GM12892 (cell line): ENCODE data around the gene AP1G1.

Experiments
- DNase-seq: peaks from one replicate; pipeline ENCODE4 v3.0.0; 2011; ENCODE audit not compliant: insufficient read length
- FAIRE-seq: peaks from 2 replicates; lab custom pipeline; 2011; peaks lifted over from hg19 to GRCh38; lab: Jason Lieb, UNC
- POLR2A ChIP-seq: IDR thresholded peaks from 2 replicates; pipeline ENCODE4 v1.6.1; 2011; ENCODE audit warnings: low read depth, low read length, control low read depth
- POLR2AphosphoS5 ChIP-seq: IDR thresholded peaks from 2 replicates; pipeline ENCODE4 v1.6.1; 2011; ENCODE audit warnings: low read depth, low read length, control low read depth
- TAF1 ChIP-seq: IDR thresholded peaks from 2 replicates; pipeline ENCODE4 v1.6.1; 2011; ENCODE audit warnings: low read depth, mild to moderate bottlenecking, control low read depth, low read length, borderline replicate concordance

Gene AP1G1

DNA sequence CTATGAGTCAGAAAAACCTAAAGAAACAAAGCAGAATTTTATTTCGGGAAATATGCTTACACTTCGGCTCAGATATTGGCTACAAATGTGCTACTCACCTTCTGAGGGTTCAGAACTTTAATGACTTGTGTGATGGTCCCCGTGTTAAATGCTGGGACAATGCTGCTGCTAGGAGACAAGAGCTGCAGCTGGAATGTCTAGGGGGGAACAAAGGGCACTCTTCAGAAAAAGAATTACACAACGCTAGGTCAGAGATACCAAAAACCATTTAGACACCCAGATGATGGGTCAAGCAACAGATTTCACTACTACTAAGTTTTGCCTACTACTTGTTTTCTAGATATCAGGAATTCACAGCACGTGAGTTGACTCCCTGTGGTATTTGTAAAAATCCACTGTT lies 74.1 kb downstream of the AP1G1 start:
- no peak for FAIRE-seq
- no peak for DNase-seq
- no peak for TF ChIP-seq POLR2AphosphoS5
- no peak for TF ChIP-seq TAF1
- no peak for TF ChIP-seq POLR2A

DNA sequence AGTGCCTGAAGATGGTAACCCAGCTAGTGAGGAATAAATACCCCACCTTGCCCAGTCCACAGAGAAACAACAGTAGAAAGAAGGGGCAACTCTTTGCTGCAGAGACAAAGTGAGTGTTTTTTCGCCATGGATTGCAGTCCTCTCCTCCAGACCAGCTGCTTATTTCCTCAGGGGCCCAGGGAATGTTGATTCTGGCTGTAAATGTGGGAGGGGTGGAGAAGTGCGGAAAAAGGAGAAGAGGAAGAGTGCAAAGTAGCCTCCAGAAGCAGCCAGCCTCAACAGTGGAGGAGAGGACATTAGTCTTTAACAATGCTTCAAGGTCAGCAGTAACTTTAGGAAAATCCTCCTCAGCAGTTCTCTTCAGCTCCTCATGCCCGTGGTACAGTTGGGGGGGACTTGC lies 76.0 kb downstream of the AP1G1 start:
- no peak for TF ChIP-seq POLR2A
- no peak for TF ChIP-seq TAF1
- TF ChIP-seq POLR2AphosphoS5, result no peak
- DNase-seq (no peak), FAIRE-seq (no peak)

DNA sequence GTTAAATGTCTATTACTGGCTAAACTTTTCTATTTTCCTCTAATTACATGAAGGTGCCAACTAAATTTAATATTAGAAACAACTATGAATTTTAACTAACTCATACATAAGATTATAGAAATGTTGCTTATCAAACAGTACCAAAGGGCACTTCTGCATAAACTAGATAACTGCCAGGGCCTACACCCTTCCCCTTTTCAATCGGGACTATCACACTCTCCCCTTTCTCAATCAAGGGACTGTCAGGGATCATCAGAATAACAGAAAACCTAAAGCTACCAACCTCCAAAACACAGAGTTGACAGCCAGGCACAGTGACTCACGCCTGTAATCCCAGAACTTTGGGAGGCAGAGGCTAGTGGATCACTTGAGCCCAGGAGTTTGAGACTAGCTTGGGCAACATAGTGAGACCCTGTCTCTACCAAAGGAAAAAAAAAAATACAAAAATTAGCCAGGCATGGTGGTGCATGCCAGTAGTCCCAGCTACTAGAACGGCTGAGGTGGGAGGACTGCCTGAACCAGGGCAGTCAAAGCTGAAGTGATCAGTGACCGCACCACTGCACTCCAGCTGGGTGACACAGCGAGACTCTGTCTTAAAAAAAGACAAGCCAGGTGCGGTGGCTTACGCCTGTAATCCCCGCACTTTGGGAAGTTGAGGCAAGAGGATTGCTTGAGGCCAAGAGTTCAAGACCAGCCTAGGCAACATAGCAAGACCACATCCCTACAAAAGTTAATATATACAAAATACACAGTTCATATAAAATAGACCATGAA lies 80.9 kb downstream of the AP1G1 start:
- DNase-seq, result no peak
- no peak for TF ChIP-seq POLR2A
- TF ChIP-seq POLR2AphosphoS5, result no peak
- no peak for TF ChIP-seq TAF1
- FAIRE-seq, result no peak

DNA sequence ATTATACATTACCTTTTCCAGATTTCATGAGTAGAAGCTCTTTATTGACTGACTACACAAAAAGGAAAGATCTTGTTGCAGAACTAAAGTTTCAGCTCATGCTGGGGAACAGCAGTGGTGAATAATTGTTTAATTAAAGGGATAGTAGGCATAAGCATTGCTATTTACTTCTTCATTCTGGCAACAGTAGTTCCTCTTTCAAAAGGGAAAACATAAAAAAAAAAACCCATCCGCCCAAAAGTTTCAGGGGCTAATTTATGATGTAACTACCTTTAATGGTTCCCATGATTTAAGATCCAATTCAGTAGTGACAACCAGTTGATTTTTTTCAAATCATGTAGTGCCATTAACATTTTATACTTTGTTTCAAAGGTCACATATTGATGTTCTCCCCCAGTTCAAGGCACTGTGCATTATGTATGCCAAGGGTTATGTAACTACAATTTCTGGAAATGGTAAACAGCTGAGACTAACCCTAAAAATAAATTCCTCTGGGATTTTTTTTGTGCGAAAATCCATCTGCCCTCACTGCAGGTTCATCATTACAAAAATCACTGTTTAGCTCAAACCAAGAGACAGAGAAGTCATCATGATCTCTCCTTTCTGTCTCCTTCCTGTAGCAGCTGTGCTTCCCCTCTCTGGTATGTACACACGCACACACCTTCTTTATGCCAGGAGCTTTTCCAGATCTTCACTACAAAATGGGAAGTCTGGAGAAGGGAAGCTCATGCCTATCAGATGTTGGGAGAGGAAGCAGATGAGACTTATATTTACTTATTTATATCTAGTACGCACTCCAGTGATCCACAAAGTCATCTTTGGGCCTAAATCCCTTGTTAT lies 81.9 kb downstream of the AP1G1 start:
- no peak for TF ChIP-seq TAF1
- TF ChIP-seq POLR2AphosphoS5, result no peak
- no peak for TF ChIP-seq POLR2A
- no peak for FAIRE-seq
- DNase-seq, result no peak

DNA sequence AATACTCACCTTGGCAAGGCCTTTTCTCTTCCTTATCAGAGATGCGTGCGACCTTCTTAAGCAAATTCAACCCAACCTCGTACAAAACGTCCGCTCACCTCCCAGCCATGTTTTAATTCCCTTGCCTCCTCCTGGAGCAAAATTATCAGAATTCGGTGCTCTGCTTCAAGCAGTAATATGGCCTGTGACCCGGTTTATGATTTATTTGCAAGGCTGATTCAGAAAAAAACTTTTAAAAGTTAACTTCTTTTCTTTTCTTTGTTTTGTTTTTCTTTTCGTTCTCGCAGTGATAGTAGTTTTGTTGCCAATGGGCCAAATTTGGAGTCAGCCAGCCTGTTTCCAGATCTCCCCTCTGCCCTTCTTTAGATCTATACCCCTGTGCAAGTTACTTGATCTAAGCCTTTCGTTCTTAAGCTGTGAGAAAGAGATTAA lies 84.3 kb downstream of the AP1G1 start, which contains the start of gene PHLPP2:
Gene PHLPP2 (minus strand): TSS at position 382 of the 432 bp plus-strand sequence. CDS start 9,906 bp downstream, outside the sequence.
- FAIRE-seq (no peak), DNase-seq (no peak)
- TF ChIP-seq POLR2AphosphoS5, result no peak
- TF ChIP-seq POLR2A, result no peak
- TF ChIP-seq TAF1, result no peak

DNA sequence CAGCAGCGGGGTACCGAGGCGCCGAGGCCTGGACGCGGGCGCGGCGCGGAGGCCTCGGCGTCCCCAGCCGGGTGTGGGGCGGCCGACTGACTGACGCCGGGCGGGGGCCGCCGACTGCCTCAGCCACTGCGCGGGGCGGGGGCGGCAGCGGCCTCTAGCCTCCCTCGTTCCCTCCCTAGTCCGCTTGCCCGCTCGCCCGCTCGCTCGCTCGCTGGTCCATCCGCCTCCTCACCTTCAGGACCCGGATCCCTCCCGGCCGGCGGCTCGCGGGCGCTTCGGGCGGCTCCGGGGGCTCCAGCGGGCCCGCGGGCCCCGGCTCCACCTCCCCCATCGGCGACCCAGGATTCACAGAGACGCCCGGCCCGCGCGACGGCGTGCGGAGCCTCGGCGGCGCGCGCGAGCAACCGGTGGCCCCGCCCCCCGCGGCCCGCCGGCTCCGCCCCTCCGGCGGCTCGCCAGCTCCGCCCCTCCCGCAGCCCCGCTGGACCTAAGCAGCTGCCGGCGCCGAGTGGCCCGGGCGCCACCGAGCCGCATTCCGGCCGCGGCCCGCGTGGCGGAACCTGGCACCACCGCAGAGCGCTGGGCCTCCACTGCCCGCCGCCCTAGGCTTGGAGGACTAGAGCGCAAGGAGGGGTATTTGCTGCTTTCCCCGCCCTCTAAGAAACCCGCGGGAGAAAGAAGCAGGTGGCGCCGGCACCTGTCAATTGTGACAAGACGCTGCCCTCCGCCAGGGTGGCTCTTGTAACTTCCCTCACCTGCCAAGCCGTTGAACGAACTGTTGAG lies 84.9 kb downstream of the AP1G1 start:
- DNase-seq, result peak; percentile 72
- TF ChIP-seq TAF1 (no peak), POLR2A (peak; percentile 46; the same call in 1 of the 2 replicates), POLR2AphosphoS5 (no peak)
- peak; percentile 60 for FAIRE-seq

DNA sequence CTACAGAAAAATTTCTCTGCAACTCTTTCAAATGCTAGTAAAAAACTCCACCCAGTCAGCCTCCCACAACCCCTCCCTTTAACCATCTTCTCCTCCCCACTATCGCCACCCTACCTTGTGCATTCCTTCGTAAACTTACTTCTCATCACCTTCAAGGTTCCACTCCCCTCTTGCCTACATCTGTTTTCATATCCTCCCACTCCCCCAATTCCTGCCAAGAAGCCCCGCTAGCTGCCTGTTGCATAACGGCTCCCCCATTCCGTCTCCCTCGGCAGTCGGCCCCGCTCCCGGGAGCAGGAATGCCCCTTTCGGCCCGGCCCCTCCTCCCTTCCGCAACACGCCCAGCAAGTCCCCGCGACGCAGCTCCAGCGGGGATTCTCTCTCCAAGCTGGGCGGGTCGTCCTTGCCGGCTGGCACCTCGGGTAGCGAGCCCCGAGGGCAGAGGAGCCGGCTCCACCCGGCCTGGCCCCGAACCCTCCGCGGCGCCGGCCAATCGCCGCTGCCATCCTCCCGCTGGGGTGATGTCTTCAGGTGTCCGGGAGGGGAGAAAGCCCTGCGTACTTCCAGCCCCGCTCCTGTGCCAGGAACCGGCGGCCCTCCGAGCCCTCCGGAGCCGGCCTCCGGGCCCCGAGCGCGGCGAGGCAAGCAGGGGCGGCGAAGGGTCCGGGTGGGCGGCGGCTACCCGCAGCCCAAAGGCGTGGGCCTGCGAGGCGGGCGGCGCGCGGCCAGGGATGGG lies 85.7 kb downstream of the AP1G1 start:
- DNase-seq (peak; percentile 49), FAIRE-seq (peak; percentile 30)
- TF ChIP-seq TAF1, result no peak
- no peak for TF ChIP-seq POLR2AphosphoS5
- no peak for TF ChIP-seq POLR2A

DNA sequence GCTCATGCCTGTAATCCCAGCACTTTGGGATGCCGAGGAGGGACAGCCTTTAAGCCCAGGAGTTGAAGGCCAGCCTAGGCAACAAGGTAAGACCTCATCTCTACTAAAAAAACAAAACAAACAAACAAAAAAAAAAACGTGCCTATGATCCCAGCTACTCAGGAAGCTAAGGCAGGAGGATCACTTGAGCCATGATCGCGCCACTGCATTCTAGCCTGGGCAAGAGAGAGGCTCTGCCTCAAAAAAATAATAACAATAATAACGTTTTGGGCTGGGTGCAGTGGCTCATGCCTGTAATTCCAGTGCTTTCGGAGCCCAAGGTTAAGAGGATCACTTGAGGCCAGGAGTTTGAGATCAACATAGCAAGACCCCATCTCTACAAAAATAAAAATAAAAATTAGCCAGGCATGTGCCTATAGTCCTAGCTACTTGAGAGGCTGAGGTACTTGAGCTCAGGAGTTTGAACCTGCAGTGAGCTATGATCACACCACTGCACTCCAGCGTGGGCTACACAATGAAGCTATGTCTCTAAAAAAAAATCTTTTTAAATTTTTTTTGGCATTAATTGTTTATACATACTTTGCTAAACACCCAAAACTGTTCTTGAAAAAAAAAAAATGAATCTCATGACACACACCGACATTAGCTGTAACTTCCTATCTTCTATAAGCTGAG lies 87.4 kb downstream of the AP1G1 start:
- FAIRE-seq, result no peak
- TF ChIP-seq POLR2A, result no peak
- no peak for DNase-seq

DNA sequence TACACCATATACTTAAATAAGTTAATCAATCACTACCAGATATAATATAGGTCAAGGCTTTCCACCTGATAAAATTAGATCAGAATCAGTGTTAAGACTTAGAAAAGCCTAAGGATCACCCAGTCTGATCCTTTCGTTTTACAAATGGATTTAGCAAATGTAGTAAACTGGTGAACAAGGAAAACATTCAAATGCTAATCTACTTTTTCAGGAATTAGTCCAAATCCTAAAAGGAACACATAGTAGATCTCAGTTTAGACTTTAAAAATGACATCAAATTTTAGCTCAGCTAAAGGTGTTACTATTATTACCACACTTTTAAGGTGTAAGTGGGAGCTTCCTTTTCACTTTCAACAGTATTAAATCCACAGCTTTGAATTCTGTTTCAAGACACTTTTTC lies 96.1 kb downstream of the AP1G1 start:
- no peak for DNase-seq
- FAIRE-seq, result peak; percentile 33
- no peak for TF ChIP-seq TAF1
- no peak for TF ChIP-seq POLR2AphosphoS5

DNA sequence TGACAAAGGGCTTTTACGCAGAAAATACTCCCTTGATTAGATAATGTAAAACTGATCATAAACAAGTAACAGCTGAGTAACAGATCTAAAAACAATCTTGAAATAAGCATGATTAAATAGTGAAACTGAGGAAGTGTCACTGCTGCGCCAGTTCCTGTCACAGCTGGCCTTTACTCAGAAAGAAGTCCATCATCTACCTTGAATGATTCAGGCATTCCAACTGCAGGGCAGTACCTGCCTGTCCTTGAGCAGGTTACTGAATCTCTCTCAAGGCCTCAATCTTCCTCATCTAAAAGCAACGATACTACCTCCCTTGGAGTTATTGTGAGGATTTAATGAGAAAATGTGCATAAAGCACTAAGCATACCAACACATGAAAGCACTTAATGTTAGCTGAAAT lies 96.8 kb downstream of the AP1G1 start:
- TF ChIP-seq POLR2AphosphoS5 (no peak), POLR2A (no peak), TAF1 (no peak)
- FAIRE-seq, result peak; percentile 21
- no peak for DNase-seq

DNA sequence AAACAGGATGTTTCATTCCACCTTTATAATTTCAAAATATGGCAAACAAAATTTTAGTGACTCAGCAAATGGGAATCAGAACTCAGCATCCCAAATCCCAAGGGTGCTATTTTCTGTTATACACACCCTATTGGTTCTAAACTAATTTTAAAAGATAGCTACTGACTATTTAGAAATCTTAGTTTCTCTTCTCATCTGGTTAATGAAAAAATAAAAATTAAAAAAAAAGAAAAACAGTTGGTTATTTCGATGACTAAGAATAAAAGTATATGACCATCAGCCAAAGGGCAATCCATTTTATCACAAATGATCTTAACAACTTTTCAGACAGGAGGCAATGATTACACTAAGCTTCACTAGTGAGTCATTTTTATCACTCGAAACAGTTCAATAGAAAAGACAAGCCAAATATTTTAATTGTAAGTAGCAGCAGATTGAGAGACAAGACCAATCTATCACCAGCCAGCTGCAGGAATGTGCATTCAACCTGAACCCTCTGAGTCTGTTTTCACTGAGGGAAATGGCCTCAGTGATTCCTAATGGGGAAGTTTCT lies 99.3 kb downstream of the AP1G1 start:
- DNase-seq, result no peak
- no peak for FAIRE-seq
- TF ChIP-seq TAF1 (no peak), POLR2AphosphoS5 (no peak), POLR2A (no peak)
